ENCODE results near the gene TLE1.
"Not testable (repeated sequence)": the region's sequence is repeated elsewhere in the genome, so short reads cannot be mapped to it uniquely, and the experiment has no call there.

Gene TLE1

GRCh38 chr9:81650586-81651515 lies 38.5 kb downstream of the TLE1 start:
- H3K27ac Mint-ChIP-seq = no peak overlapping the region
- H3K4me3 Mint-ChIP-seq = no peak overlapping the region
- no peaks in the 10 kb centered on the region for H3K9me3 Mint-ChIP-seq

GRCh38 chr9:81649475-81650240 lies 39.7 kb downstream of the TLE1 start:
- no peaks in the 10 kb centered on the region for H3K27me3 Mint-ChIP-seq (ENCODE audit: low read depth)

More at GRCh38 chr9:81650586-81651515, 38.5 kb downstream of the TLE1 start:
- Mint-ChIP-seq H3K4me1 (ENCODE audit: low read depth) (no peaks in the 10 kb centered on the region), H3K36me3 (ENCODE audit: low read depth) (no peaks in the 10 kb centered on the region), H3K27me3 (ENCODE audit: low read depth) (no peaks in the 10 kb centered on the region)

GRCh38 chr9:81648891-81649290 lies 40.5 kb downstream of the TLE1 start:
- no peaks in the 10 kb centered on the region for H3K9me3 Mint-ChIP-seq
- no peak overlapping the region for H3K27ac Mint-ChIP-seq
- no peak overlapping the region for H3K4me3 Mint-ChIP-seq
- no peaks in the 10 kb centered on the region for H3K4me1 Mint-ChIP-seq (ENCODE audit: low read depth)
- no peaks in the 10 kb centered on the region for H3K27me3 Mint-ChIP-seq (ENCODE audit: low read depth)
- no peaks in the 10 kb centered on the region for H3K36me3 Mint-ChIP-seq (ENCODE audit: low read depth)

More at GRCh38 chr9:81649475-81650240, 39.7 kb downstream of the TLE1 start:
- H3K27ac Mint-ChIP-seq = no peak overlapping the region
- no peaks in the 10 kb centered on the region for H3K4me1 Mint-ChIP-seq (ENCODE audit: low read depth)
- H3K9me3 Mint-ChIP-seq = no peaks in the 10 kb centered on the region
- H3K4me3 Mint-ChIP-seq = no peak overlapping the region
- H3K36me3 Mint-ChIP-seq (ENCODE audit: low read depth) = no peaks in the 10 kb centered on the region

- Mint-ChIP-seq H3K4me3 (no peak overlapping the region), H3K27me3 (ENCODE audit: low read depth) (no peaks in the 10 kb centered on the region), H3K27ac (no peak overlapping the region), H3K4me1 (ENCODE audit: low read depth) (no peaks in the 10 kb centered on the region), H3K36me3 (ENCODE audit: low read depth) (no peaks in the 10 kb centered on the region), H3K9me3 (no peaks in the 10 kb centered on the region)
Measured at GRCh38 chr9:81646337-81646736, 43.0 kb downstream of the TLE1 start.

- not testable (repeated sequence) for H3K36me3 Mint-ChIP-seq (ENCODE audit: low read depth); H3K4me3 Mint-ChIP-seq; H3K9me3 Mint-ChIP-seq; H3K27ac Mint-ChIP-seq; H3K27me3 Mint-ChIP-seq (ENCODE audit: low read depth); H3K4me1 Mint-ChIP-seq (ENCODE audit: low read depth)
Measured at GRCh38 chr9:81644513-81644912, 44.8 kb downstream of the TLE1 start.

GRCh38 chr9:81637276-81637675 lies 52.1 kb downstream of the TLE1 start:
- Mint-ChIP-seq H3K27ac (no peak overlapping the region), H3K9me3 (no peaks in the 10 kb centered on the region)

GRCh38 chr9:81636255-81636599 lies 53.1 kb downstream of the TLE1 start:
- H3K4me3 Mint-ChIP-seq = no peak overlapping the region
- no peaks in the 10 kb centered on the region for H3K9me3 Mint-ChIP-seq
- H3K4me1 Mint-ChIP-seq (ENCODE audit: low read depth) = no peaks in the 10 kb centered on the region
- no peaks in the 10 kb centered on the region for H3K27me3 Mint-ChIP-seq (ENCODE audit: low read depth)
- H3K27ac Mint-ChIP-seq = no peak overlapping the region
- no peaks in the 10 kb centered on the region for H3K36me3 Mint-ChIP-seq (ENCODE audit: low read depth)

More at GRCh38 chr9:81637276-81637675, 52.1 kb downstream of the TLE1 start:
- no peaks in the 10 kb centered on the region for H3K27me3 Mint-ChIP-seq (ENCODE audit: low read depth)
- H3K4me1 Mint-ChIP-seq (ENCODE audit: low read depth) = no peaks in the 10 kb centered on the region
- H3K4me3 Mint-ChIP-seq = no peak overlapping the region
- H3K36me3 Mint-ChIP-seq (ENCODE audit: low read depth) = no peaks in the 10 kb centered on the region

- no peak overlapping the region for H3K4me3 Mint-ChIP-seq
- H3K27ac Mint-ChIP-seq = no peak overlapping the region
- no peaks in the 10 kb centered on the region for H3K36me3 Mint-ChIP-seq (ENCODE audit: low read depth)
- no peaks in the 10 kb centered on the region for H3K4me1 Mint-ChIP-seq (ENCODE audit: low read depth)
- H3K9me3 Mint-ChIP-seq = no peaks in the 10 kb centered on the region
- no peaks in the 10 kb centered on the region for H3K27me3 Mint-ChIP-seq (ENCODE audit: low read depth)
Measured at GRCh38 chr9:81635521-81636254, 53.7 kb downstream of the TLE1 start.

- Mint-ChIP-seq H3K4me3 (no peak overlapping the region), H3K27ac (no peak overlapping the region), H3K4me1 (ENCODE audit: low read depth) (no peaks in the 10 kb centered on the region), H3K27me3 (ENCODE audit: low read depth) (no peaks in the 10 kb centered on the region), H3K9me3 (no peaks in the 10 kb centered on the region), H3K36me3 (ENCODE audit: low read depth) (no peaks in the 10 kb centered on the region)
Measured at GRCh38 chr9:81634915-81635516, 54.3 kb downstream of the TLE1 start.

GRCh38 chr9:81633952-81634854 lies 55.1 kb downstream of the TLE1 start:
- Mint-ChIP-seq H3K4me1 (ENCODE audit: low read depth) (no peaks in the 10 kb centered on the region), H3K27ac (no peak overlapping the region), H3K9me3 (no peaks in the 10 kb centered on the region), H3K27me3 (ENCODE audit: low read depth) (no peaks in the 10 kb centered on the region), H3K36me3 (ENCODE audit: low read depth) (no peaks in the 10 kb centered on the region), H3K4me3 (no peak overlapping the region)

GRCh38 chr9:81632599-81632998 lies 56.7 kb downstream of the TLE1 start:
- Mint-ChIP-seq H3K36me3 (ENCODE audit: low read depth) (no peaks in the 10 kb centered on the region), H3K9me3 (no peaks in the 10 kb centered on the region), H3K27ac (no peak overlapping the region), H3K27me3 (ENCODE audit: low read depth) (no peaks in the 10 kb centered on the region), H3K4me1 (ENCODE audit: low read depth) (no peaks in the 10 kb centered on the region), H3K4me3 (no peak overlapping the region)

GRCh38 chr9:81631218-81631745 lies 58.1 kb downstream of the TLE1 start:
- Mint-ChIP-seq H3K4me3 (no peak overlapping the region), H3K36me3 (ENCODE audit: low read depth) (no peaks in the 10 kb centered on the region), H3K4me1 (ENCODE audit: low read depth) (no peaks in the 10 kb centered on the region), H3K27me3 (ENCODE audit: low read depth) (no peaks in the 10 kb centered on the region), H3K27ac (no peak overlapping the region), H3K9me3 (no peaks in the 10 kb centered on the region)

GRCh38 chr9:81629440-81629839 lies 59.9 kb downstream of the TLE1 start:
- no peaks in the 10 kb centered on the region for H3K4me1 Mint-ChIP-seq (ENCODE audit: low read depth)
- no peaks in the 10 kb centered on the region for H3K9me3 Mint-ChIP-seq
- no peak overlapping the region for H3K27ac Mint-ChIP-seq
- H3K27me3 Mint-ChIP-seq (ENCODE audit: low read depth) = no peaks in the 10 kb centered on the region
- no peaks in the 10 kb centered on the region for H3K36me3 Mint-ChIP-seq (ENCODE audit: low read depth)
- H3K4me3 Mint-ChIP-seq = no peak overlapping the region

Measured in T-helper 1 cell treated with Interleukin-12 subunit alpha and Interleukin-12 subunit beta and Interleukin-4 antibody, amounts not matched to agents 30 μg/mL and 1 μg/mL, for 36 hours (primary cell).